Upper lobe of left lung (tissue), 4 donors: ENCODE results near the gene SLC38A2.

Experiments
- CTCF ChIP-seq, 6 experiments: fragments of 450-650 bp in 4 of 6; fragments of 200-600 bp in 2 of 6; sonication (generic) in 2 of 6; IDR thresholded peaks; one replicate each; pipeline ENCODE4 v1.5.1; 2016 to 2019; ENCODE audit warnings: antibody characterized with exemption in 6 of 6
- EP300 ChIP-seq, 4 donors: sonication (generic); formaldehyde crosslinking; IDR thresholded peaks; one replicate each; pipeline ENCODE4 v1.5.1; 2017; ENCODE audit warnings: antibody characterized with exemption in 4 of 4, control low read depth in 2 of 4
- POLR2A ChIP-seq, 4 donors: fragments of 450-650 bp; IDR thresholded peaks; one replicate each; pipeline ENCODE4 v1.5.1; 2016 to 2017; ENCODE audit warnings: antibody characterized with exemption in 4 of 4, mild to moderate bottlenecking in 2 of 4
- POLR2AphosphoS5 ChIP-seq, 2 donors: sonication (generic); formaldehyde crosslinking; IDR thresholded peaks; one replicate each; pipeline ENCODE4 v1.5.1; 2017; ENCODE audit warnings: antibody characterized with exemption in 2 of 2

GRCh38 chr12:46373301-46374296 lies 1.0 kb upstream of the SLC38A2 start:
- TF ChIP-seq CTCF (IDR thresholded peaks at IDR 0.05) (peak in 1 of 6 experiments; percentile 16), POLR2AphosphoS5 (IDR thresholded peaks at IDR 0.05) (no peak), POLR2A (IDR thresholded peaks at IDR 0.05) (peak in 1 of 4 donors; percentile 1), EP300 (IDR thresholded peaks at IDR 0.05) (no peak)
